Coronary artery (tissue), 2 donors: Measurements from ENCODE around the gene SPRY1.

Source experiments
- DNase-seq: peaks from one replicate; pipeline ENCODE4 v3.0.0-alpha.2; 2017; ENCODE audit warnings: low spot score
- H3K27ac ChIP-seq, 2 donors: fragments of 200-600 bp; sonication (generic); one replicate each; pipeline ENCODE4 v1.5.1; 2016 to 2019
- H3K4me3 ChIP-seq: fragments of 200-600 bp; sonication (generic); 2 replicates; pipeline ENCODE4 v1.5.1; 2016; ENCODE audit warnings: mild to moderate bottlenecking, moderate library complexity
- TF ChIP-seq, protein P1 (sequence below): fragments of 200-600 bp; sonication (generic); IDR thresholded peaks from one replicate; pipeline ENCODE4 v1.5.1; 2019; ENCODE audit warnings: antibody characterized with exemption

The SPRY1 gene

GRCh38 chr4:123419885-123420755 lies 23.5 kb downstream of the SPRY1 start:
- TF ChIP-seq, protein P1, sequence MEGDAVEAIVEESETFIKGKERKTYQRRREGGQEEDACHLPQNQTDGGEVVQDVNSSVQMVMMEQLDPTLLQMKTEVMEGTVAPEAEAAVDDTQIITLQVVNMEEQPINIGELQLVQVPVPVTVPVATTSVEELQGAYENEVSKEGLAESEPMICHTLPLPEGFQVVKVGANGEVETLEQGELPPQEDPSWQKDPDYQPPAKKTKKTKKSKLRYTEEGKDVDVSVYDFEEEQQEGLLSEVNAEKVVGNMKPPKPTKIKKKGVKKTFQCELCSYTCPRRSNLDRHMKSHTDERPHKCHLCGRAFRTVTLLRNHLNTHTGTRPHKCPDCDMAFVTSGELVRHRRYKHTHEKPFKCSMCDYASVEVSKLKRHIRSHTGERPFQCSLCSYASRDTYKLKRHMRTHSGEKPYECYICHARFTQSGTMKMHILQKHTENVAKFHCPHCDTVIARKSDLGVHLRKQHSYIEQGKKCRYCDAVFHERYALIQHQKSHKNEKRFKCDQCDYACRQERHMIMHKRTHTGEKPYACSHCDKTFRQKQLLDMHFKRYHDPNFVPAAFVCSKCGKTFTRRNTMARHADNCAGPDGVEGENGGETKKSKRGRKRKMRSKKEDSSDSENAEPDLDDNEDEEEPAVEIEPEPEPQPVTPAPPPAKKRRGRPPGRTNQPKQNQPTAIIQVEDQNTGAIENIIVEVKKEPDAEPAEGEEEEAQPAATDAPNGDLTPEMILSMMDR = no peak
- Histone ChIP-seq H3K4me3 (no peak overlapping the region), H3K27ac (no peak overlapping the region)
- DNase-seq = no peak

DNA sequence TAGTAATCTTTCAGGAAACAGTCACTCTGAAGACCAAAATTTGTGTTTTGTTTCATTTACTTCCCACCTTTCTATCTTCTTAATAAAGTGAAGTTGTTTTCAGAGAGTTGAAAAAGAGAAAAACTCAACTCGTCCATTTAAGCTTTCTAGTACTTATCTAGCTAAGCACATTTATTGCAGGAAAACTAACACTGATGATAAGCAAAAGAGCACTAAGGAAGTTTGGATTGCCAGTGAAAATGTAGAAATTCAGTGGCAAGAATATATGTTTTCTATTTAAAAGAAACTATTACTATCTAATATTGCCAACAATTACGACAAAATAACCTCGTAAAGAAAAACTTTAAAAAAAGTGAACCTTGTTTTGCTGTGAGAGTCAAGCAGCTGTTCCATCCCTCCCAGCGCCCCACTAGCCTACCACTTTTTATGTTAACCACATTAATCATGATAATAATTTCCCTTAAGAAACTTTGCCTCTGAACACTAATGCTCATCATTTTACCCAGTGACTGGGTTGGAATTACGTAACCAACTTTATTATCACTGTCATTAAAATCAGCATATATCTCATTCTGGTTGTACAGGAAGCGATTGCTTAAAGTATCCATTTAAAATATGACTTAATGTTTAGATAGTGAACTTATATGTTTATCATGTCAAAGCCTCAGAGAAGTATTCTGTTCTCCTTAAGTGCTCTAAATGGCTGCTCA lies 24.8 kb downstream of the SPRY1 start:
- H3K27ac ChIP-seq = no peak overlapping the region
- no peak overlapping the region for H3K4me3 ChIP-seq
- DNase-seq = no peak
- TF ChIP-seq, protein P1 = no peak

GRCh38 chr4:123421937-123422781 lies 25.6 kb downstream of the SPRY1 start:
- TF ChIP-seq, protein P1 = no peak
- Histone ChIP-seq H3K4me3 (no peak overlapping the region), H3K27ac (no peak overlapping the region)
- no peak for DNase-seq

DNA sequence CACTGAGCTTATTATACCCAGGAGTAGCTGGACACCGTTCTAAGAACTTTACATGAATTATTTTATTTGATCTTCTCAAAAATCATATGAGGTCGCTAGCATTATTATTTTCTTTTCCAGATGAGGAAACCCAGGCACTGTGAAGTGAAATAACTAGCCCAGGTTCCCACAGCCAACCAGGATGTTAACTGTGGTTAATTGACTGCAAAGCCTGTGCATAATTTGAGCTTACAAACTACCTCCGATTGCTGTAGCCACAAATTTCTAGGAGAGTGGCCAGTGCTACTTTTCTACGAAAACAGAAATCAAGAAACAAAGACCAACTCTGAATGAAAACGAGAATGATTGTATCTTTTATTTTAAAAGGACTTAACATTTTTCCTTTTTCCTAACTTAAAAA lies 27.2 kb downstream of the SPRY1 start:
- Histone ChIP-seq H3K27ac (no peak overlapping the region), H3K4me3 (no peak overlapping the region)
- TF ChIP-seq, protein P1 = no peak
- no peak for DNase-seq

DNA sequence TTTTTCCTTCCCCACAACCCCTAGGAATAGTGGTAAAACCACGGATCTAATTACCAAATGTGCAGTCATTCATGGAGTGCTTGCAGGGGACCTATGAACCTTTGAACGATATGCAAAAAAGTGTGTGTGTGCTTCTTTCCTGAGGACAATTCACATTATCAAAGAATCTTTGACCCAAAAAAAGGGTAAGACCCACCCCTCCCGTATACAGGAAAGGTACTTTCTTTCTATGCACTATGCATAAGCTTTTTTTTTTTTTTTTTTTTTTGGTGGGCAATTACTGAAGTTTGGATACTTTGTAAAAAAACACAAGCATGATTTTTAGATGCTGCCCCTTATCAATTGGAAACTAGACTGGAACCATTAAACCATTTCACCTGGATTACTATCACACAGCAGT lies 31.4 kb downstream of the SPRY1 start:
- Histone ChIP-seq H3K4me3 (no peak overlapping the region), H3K27ac (no peak overlapping the region)
- no peak for DNase-seq
- TF ChIP-seq, protein P1 = no peak

DNA sequence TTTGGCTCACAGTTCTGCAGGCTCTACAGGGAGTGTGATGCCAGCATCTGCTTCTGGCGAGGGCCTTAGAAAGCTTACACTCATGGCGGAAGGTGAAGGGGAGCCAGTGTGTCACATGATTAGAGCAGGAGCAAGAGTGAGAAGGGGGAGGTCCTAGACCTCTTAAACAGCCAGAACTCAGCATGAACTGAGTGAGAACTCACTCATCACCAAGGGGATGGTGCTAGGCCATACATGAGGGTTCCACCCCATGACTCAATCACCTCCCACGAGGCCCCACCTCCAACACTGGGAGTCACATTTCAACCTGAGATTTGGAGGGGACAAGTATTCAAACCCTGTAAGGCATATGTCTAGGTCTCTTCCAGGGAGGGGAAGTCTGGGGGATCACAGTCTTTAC lies 33.4 kb downstream of the SPRY1 start:
- Histone ChIP-seq H3K27ac (no peak overlapping the region), H3K4me3 (no peak overlapping the region)
- no peak for DNase-seq
- TF ChIP-seq, protein P1 = no peak
